ENCODE measurements around the gene CACNA1A. TPM values are rescaled to one million over a fixed set of nuclear protein-coding genes. Genes with fewer than 3 reads are reported as not detected.

Gene CACNA1A
- total and polyA plus RNA-seq, 11 donors: 0.17 to 1.2 (median 0.67) TPM

GRCh38 chr19:13209484-13210338 is 296.6 kb downstream of the CACNA1A start:
- WGBS, 4 donors: 81 to 94% (median 86%) methylated on average over 5 to 13 of the region's 13 CpGs
- TF ChIP-seq POLR2A (IDR thresholded peaks at IDR 0.05) (no peak), CTCF (IDR thresholded peaks at IDR 0.05) (no peak)
- H3K27ac ChIP-seq: no peak overlapping the region

GRCh38 chr19:13208672-13209483 is 297.4 kb downstream of the CACNA1A start:
- Histone ChIP-seq H3K36me3 (no peaks in the 10 kb centered on the region), H3K27ac (peak overlapping the region; percentile 32 to 93 (median 76)), H3K4me3 (peak overlapping the region in 10 of 12 donors; percentile 44 to 66 (median 56)), H3K27me3 (no peaks in the 10 kb centered on the region), H3K9me3 (no peaks in the 10 kb centered on the region), H3K4me1 (peaks cover 0 to 19% (median 0%) of the 10 kb centered on the region in 12 donors)
- DNase-seq: peak in 2 of 5 donors; percentile 20 to 29
- TF ChIP-seq CTCF (IDR thresholded peaks at IDR 0.05) (no peak), POLR2A (IDR thresholded peaks at IDR 0.05) (no peak)
- intact Hi-C loops (cut with DNase I): loop anchor here in 4 of 10 donors (5.0 kb wide), 1 partner anchor 42 kb away; no protein-coding TSS in a partner anchor
- WGBS, 4 donors: 63 to 85% (median 75%) methylated on average over 49 to 52 of the region's 52 CpGs
- ATAC-seq: peak in 1 of 4 donors; percentile 11

More at GRCh38 chr19:13209484-13210338, 296.6 kb downstream of the CACNA1A start:
- Histone ChIP-seq H3K27me3 (no peaks in the 10 kb centered on the region), H3K4me3 (no peak overlapping the region), H3K9me3 (no peaks in the 10 kb centered on the region), H3K4me1 (peaks cover 0 to 19% (median 0%) of the 10 kb centered on the region in 12 donors), H3K36me3 (no peaks in the 10 kb centered on the region)
- intact Hi-C loops (cut with DNase I): loop anchor here in 4 of 10 donors (5.0 kb wide), 2 partner anchors 42 to 53 kb away; no protein-coding TSS in a partner anchor
- ATAC-seq (no peak), DNase-seq (no peak)

- intact Hi-C loops (cut with DNase I): loop anchor here in 4 of 10 donors (5.0 kb wide), 1 partner anchor 41 kb away; no protein-coding TSS in a partner anchor
- ATAC-seq (peak in 3 of 4 donors; percentile 44 to 53 (median 50)), DNase-seq (peak; percentile 47 to 76 (median 72))
- Histone ChIP-seq H3K4me1 (peaks cover 0 to 19% (median 0%) of the 10 kb centered on the region in 12 donors), H3K4me3 (peak overlapping the region in 11 of 12 donors; percentile 27 to 66 (median 55)), H3K36me3 (no peaks in the 10 kb centered on the region), H3K27ac (peak overlapping the region; percentile 32 to 93 (median 84)), H3K9me3 (no peaks in the 10 kb centered on the region), H3K27me3 (no peaks in the 10 kb centered on the region)
- 17 to 42% (median 35%) methylated on average over 34 to 39 of the region's 39 CpGs for WGBS, 4 donors
- TF ChIP-seq CTCF (IDR thresholded peaks at IDR 0.05) (no peak), POLR2A (IDR thresholded peaks at IDR 0.05) (no peak)
These were observed 298.2 kb downstream of the CACNA1A start for GRCh38 chr19:13207846-13208671.

Measured in heart left ventricle (tissue), 16 donors.